ENCODE results near the gene ARSG. TPM values are rescaled to one million over a fixed set of nuclear protein-coding genes. Genes with fewer than 3 reads are reported as not detected.
A peak's percentile ranks its signal among the peaks of the same experiment; 100 is the strongest.

Gene ARSG
- total and polyA plus RNA-seq, 3 experiments from 2014 or later: 7.0 to 9.5 (median 7.7) TPM

- H3K4me3 ChIP-seq (ENCODE audit: low read length): no peak overlapping the region
- ChIA-PET POLR2A (interaction anchor here (0.6 kb wide), 1 partner anchor 8 kb away, joined by 9 read pairs; no protein-coding TSS in a partner anchor), CTCF (interaction anchor here (1.1 kb wide), 1 partner anchor 132 kb away, joined by 3 read pairs; no protein-coding TSS in a partner anchor)
- peak overlapping the region in 1 of 7 donors; percentile 6 for H3K4me3 Mint-ChIP-seq
- H3K9me3 Mint-ChIP-seq: peaks cover 2 to 5% (median 3%) of the 10 kb centered on the region in 5 donors
- H3K27ac ChIP-seq (ENCODE audit: low read depth, low read length): no peak overlapping the region
- H3K36me3 ChIP-seq (ENCODE audit: insufficient read depth, low read length): no peaks in the 10 kb centered on the region
- H3K4me1 ChIP-seq (ENCODE audit: insufficient read depth, low read length): peaks cover 32% of the 10 kb centered on the region
- DNase-seq: peak in 2 of 5 donors; percentile 14 to 34
- H3K27ac Mint-ChIP-seq: peak overlapping the region in 7 of 8 donors; percentile 14 to 81 (median 39)
- H3K9me3 ChIP-seq (ENCODE audit: low read length): no peaks in the 10 kb centered on the region
- H3K27me3 ChIP-seq (ENCODE audit: insufficient read depth, low read length, poor library complexity, severe bottlenecking): no peaks in the 10 kb centered on the region
- peaks cover 5 to 9% (median 6%) of the 10 kb centered on the region in 3 donors for H3K36me3 Mint-ChIP-seq
- H3K27me3 Mint-ChIP-seq: no peaks in the 10 kb centered on the region
- H3K4me1 Mint-ChIP-seq: peaks cover 25 to 33% (median 29%) of the 10 kb centered on the region in 3 donors
Measured at GRCh38 chr17:68396226-68397107, 105.2 kb downstream of the ARSG start.

- H3K4me3 Mint-ChIP-seq: peak overlapping the region in 2 of 7 donors; percentile 6 to 38
- ChIA-PET CTCF (interaction anchor here (1.1 to 2.3 kb wide), 2 partner anchors 38 to 132 kb away, joined by 3 to 9 read pairs; no protein-coding TSS in a partner anchor), POLR2A (interaction anchor here (0.6 kb wide), 1 partner anchor 8 kb away, joined by 9 read pairs; no protein-coding TSS in a partner anchor)
- peak overlapping the region in 7 of 8 donors; percentile 14 to 81 (median 39) for H3K27ac Mint-ChIP-seq
- no peaks in the 10 kb centered on the region for H3K27me3 Mint-ChIP-seq
- DNase-seq: peak in 1 of 5 donors; percentile 16
- Histone ChIP-seq H3K9me3 (ENCODE audit: low read length) (no peaks in the 10 kb centered on the region), H3K27ac (ENCODE audit: low read depth, low read length) (no peak overlapping the region), H3K4me3 (ENCODE audit: low read length) (no peak overlapping the region), H3K27me3 (ENCODE audit: insufficient read depth, low read length, poor library complexity, severe bottlenecking) (no peaks in the 10 kb centered on the region), H3K4me1 (ENCODE audit: insufficient read depth, low read length) (peaks cover 32% of the 10 kb centered on the region), H3K36me3 (ENCODE audit: insufficient read depth, low read length) (no peaks in the 10 kb centered on the region)
- H3K4me1 Mint-ChIP-seq: peaks cover 25 to 33% (median 29%) of the 10 kb centered on the region in 3 donors
- H3K9me3 Mint-ChIP-seq: peaks cover 2 to 5% (median 3%) of the 10 kb centered on the region in 5 donors
- H3K36me3 Mint-ChIP-seq: peaks cover 5 to 9% (median 6%) of the 10 kb centered on the region in 3 donors
Measured at GRCh38 chr17:68397108-68397536, 105.8 kb downstream of the ARSG start.

- POLR2A ChIA-PET: interaction anchor here (1.0 to 1.3 kb wide), 2 partner anchors 107 to 109 kb away, joined by 4 to 7 read pairs; partner anchors contain the start of gene ARSG
- Histone ChIP-seq H3K36me3 (ENCODE audit: insufficient read depth, low read length) (no peaks in the 10 kb centered on the region), H3K27ac (ENCODE audit: low read depth, low read length) (no peak overlapping the region), H3K4me3 (ENCODE audit: low read length) (no peak overlapping the region), H3K9me3 (ENCODE audit: low read length) (no peaks in the 10 kb centered on the region), H3K27me3 (ENCODE audit: insufficient read depth, low read length, poor library complexity, severe bottlenecking) (no peaks in the 10 kb centered on the region), H3K4me1 (ENCODE audit: insufficient read depth, low read length) (peaks cover 32% of the 10 kb centered on the region)
- peaks cover 25 to 33% (median 29%) of the 10 kb centered on the region in 3 donors for H3K4me1 Mint-ChIP-seq
- H3K9me3 Mint-ChIP-seq: peaks cover 2 to 5% (median 3%) of the 10 kb centered on the region in 5 donors
- H3K27me3 Mint-ChIP-seq: no peaks in the 10 kb centered on the region
- DNase-seq: no peak
- CTCF ChIA-PET: interaction anchor here (0.7 to 2.3 kb wide), 24 partner anchors 11 to 226 kb away, joined by 3 to 26 read pairs (median 4); partner anchors contain the start of gene ARSG
- peak overlapping the region in 5 of 8 donors; percentile 26 to 89 (median 51) for H3K27ac Mint-ChIP-seq
- H3K4me3 Mint-ChIP-seq: peak overlapping the region in 5 of 7 donors; percentile 8 to 76 (median 27)
- peaks cover 7 to 8% (median 7%) of the 10 kb centered on the region in 3 donors for H3K36me3 Mint-ChIP-seq
Measured at GRCh38 chr17:68398691-68399637, 107.7 kb downstream of the ARSG start.

GRCh38 chr17:68399638-68400403 lies 108.5 kb downstream of the ARSG start:
- Histone ChIP-seq H3K4me3 (ENCODE audit: low read length) (no peak overlapping the region), H3K9me3 (ENCODE audit: low read length) (no peaks in the 10 kb centered on the region), H3K27me3 (ENCODE audit: insufficient read depth, low read length, poor library complexity, severe bottlenecking) (no peaks in the 10 kb centered on the region), H3K4me1 (ENCODE audit: insufficient read depth, low read length) (peaks cover 32% of the 10 kb centered on the region), H3K36me3 (ENCODE audit: insufficient read depth, low read length) (no peaks in the 10 kb centered on the region), H3K27ac (ENCODE audit: low read depth, low read length) (no peak overlapping the region)
- ChIA-PET CTCF (interaction anchor here (1.0 to 2.3 kb wide), 18 partner anchors 12 to 204 kb away, joined by 3 to 26 read pairs (median 4); partner anchors contain the start of gene ARSG), POLR2A (interaction anchor here (1.0 to 1.3 kb wide), 2 partner anchors 108 to 110 kb away, joined by 4 to 7 read pairs; partner anchors contain the start of gene ARSG)
- DNase-seq: no peak
- no peaks in the 10 kb centered on the region for H3K27me3 Mint-ChIP-seq
- peaks cover 25 to 33% (median 29%) of the 10 kb centered on the region in 3 donors for H3K4me1 Mint-ChIP-seq
- peaks cover 8 to 12% (median 12%) of the 10 kb centered on the region in 3 donors for H3K36me3 Mint-ChIP-seq
- H3K27ac Mint-ChIP-seq: peak overlapping the region in 2 of 8 donors; percentile 42 to 69
- no peak overlapping the region for H3K4me3 Mint-ChIP-seq
- peaks cover 2 to 7% (median 6%) of the 10 kb centered on the region in 5 donors for H3K9me3 Mint-ChIP-seq

GRCh38 chr17:68400404-68400735 lies 109.1 kb downstream of the ARSG start:
- ChIA-PET POLR2A (interaction anchor here (0.6 kb wide), 1 partner anchor 114 kb away, joined by 4 read pairs; no protein-coding TSS in a partner anchor), CTCF (no interaction called here)
- H3K27me3 ChIP-seq (ENCODE audit: insufficient read depth, low read length, poor library complexity, severe bottlenecking): no peaks in the 10 kb centered on the region
- Mint-ChIP-seq H3K27ac (peak overlapping the region in 2 of 8 donors; percentile 14 to 42), H3K36me3 (peaks cover 8 to 14% (median 9%) of the 10 kb centered on the region in 3 donors), H3K27me3 (no peaks in the 10 kb centered on the region), H3K4me3 (no peak overlapping the region), H3K9me3 (peaks cover 0 to 12% (median 6%) of the 10 kb centered on the region in 5 donors), H3K4me1 (peaks cover 25 to 33% (median 29%) of the 10 kb centered on the region in 3 donors)
- no peak overlapping the region for H3K27ac ChIP-seq (ENCODE audit: low read depth, low read length)
- H3K4me3 ChIP-seq (ENCODE audit: low read length): no peak overlapping the region
- DNase-seq: no peak
- H3K36me3 ChIP-seq (ENCODE audit: insufficient read depth, low read length): no peaks in the 10 kb centered on the region
- no peaks in the 10 kb centered on the region for H3K9me3 ChIP-seq (ENCODE audit: low read length)
- H3K4me1 ChIP-seq (ENCODE audit: insufficient read depth, low read length): peaks cover 32% of the 10 kb centered on the region

GRCh38 chr17:68401288-68401687 lies 110.0 kb downstream of the ARSG start:
- Mint-ChIP-seq H3K27ac (no peak overlapping the region), H3K4me1 (peaks cover 25 to 32% (median 29%) of the 10 kb centered on the region in 3 donors), H3K9me3 (peaks cover 5 to 20% (median 10%) of the 10 kb centered on the region in 5 donors), H3K27me3 (no peaks in the 10 kb centered on the region), H3K4me3 (no peak overlapping the region), H3K36me3 (peaks cover 8 to 21% (median 12%) of the 10 kb centered on the region in 3 donors)
- POLR2A ChIA-PET: interaction anchor here (0.6 kb wide), 1 partner anchor 103 kb away, joined by 7 read pairs; no protein-coding TSS in a partner anchor
- no peaks in the 10 kb centered on the region for H3K27me3 ChIP-seq (ENCODE audit: insufficient read depth, low read length, poor library complexity, severe bottlenecking)
- no peaks in the 10 kb centered on the region for H3K36me3 ChIP-seq (ENCODE audit: insufficient read depth, low read length)
- CTCF ChIA-PET: no interaction called here
- H3K9me3 ChIP-seq (ENCODE audit: low read length): no peaks in the 10 kb centered on the region
- H3K27ac ChIP-seq (ENCODE audit: low read depth, low read length): no peak overlapping the region
- peaks cover 32% of the 10 kb centered on the region for H3K4me1 ChIP-seq (ENCODE audit: insufficient read depth, low read length)
- no peak for DNase-seq
- no peak overlapping the region for H3K4me3 ChIP-seq (ENCODE audit: low read length)
